GM19463 (cell line): ENCODE results near the gene PACSIN1.

Source experiments
- ATAC-seq: cut with Tn5 transposase; IDR thresholded peaks from one replicate; pipeline ENCODE4 v1.9.1; 2021; ENCODE audit warnings: mild to moderate bottlenecking, moderate library complexity; ENCODE audit not compliant: unreplicated experiment

The PACSIN1 gene

GRCh38 chr6:34526992-34527728, 61.3 kb downstream of the PACSIN1 start:
- peak; percentile 97 for ATAC-seq

- ATAC-seq = no peak
Measured at GRCh38 chr6:34527751-34528670, 62.1 kb downstream of the PACSIN1 start.

- ATAC-seq = no peak
Measured at GRCh38 chr6:34528996-34529664, 63.3 kb downstream of the PACSIN1 start.

- no peak for ATAC-seq
Measured at GRCh38 chr6:34529665-34530327, 63.9 kb downstream of the PACSIN1 start.

GRCh38 chr6:34530753-34531365, 65.0 kb downstream of the PACSIN1 start:
- ATAC-seq = no peak

DNA sequence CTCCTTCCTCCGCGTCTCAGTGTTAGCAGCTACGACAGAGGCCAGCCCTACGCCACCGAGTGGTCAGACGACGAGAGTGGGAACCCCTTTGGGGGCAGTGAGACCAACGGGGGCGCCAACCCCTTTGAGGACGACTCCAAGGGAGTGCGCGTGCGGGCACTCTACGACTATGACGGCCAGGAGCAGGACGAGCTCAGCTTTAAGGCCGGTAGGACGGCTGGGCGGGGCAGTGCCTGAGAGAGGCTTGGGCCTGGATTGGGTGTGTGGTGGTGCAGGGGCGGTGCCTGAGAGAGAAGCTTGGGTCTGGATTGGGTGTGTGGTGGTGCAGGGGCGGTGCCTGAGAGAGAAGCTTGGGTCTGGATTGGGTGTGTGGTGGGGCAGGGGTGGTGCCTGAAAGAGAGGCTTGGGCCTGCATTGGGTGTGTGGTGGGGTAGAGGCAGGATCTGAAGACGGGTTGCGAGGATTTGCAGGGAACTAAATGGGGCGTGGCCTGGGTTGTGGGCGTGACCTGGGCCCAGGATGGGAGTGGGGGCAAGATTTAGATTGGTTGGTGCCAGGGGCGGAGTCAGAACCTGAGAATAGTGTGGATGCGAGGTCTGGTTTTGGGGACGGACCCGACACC, 65.8 kb downstream of the PACSIN1 start:
- no peak for ATAC-seq

- no peak for ATAC-seq
Measured at GRCh38 chr6:34532230-34532629, 66.4 kb downstream of the PACSIN1 start.

DNA sequence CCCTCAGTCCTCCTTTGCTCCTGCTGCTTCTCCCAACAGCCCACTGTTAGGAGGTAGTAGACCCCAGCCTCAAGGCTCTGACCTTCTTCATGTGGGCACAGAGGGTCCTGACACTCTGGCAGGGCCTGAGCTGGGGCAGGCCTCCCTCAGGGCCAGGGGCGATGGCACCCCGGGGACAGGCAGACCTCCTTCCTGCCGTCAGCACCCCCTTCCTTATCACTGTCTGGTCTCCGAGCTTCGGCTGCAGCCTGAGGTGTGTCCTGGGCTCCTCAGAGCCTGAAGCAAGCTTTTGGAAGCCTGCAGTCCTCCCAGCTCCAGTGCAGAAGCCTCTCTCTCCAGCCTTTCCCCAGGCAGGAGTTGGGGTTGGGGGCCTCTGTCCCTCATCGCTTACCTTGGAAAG, 68.3 kb downstream of the PACSIN1 start:
- ATAC-seq = no peak

- ATAC-seq = no peak
Measured at GRCh38 chr6:34534656-34535055, 68.8 kb downstream of the PACSIN1 start.

DNA sequence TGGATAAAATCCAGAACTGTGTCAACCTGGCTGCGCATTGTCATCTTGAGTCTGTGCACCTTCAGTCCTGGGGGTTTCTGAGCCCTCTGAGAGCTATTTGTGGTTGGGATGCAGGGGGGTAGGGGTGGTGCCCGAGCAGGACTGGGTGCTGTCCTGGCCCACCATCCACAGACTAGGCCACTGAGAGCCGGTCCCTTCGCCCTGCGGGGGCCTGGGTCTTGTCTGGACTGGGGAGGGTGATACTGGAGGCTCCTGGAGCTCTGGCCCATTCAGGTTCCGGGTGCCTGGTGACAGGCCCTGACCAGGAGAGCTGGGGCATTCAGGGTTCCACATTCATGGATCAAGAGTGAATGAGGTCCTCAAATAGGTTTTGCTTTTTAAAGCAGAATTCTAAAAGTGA, 69.3 kb downstream of the PACSIN1 start:
- no peak for ATAC-seq

GRCh38 chr6:34535646-34536045, 69.8 kb downstream of the PACSIN1 start:
- no peak for ATAC-seq

GRCh38 chr6:34536251-34536958, 70.5 kb downstream of the PACSIN1 start:
- no peak for ATAC-seq

- no peak for ATAC-seq
Measured at GRCh38 chr6:34536959-34537848, 71.3 kb downstream of the PACSIN1 start.

- no peak for ATAC-seq
Measured at GRCh38 chr6:34537922-34538550, 72.2 kb downstream of the PACSIN1 start.

DNA sequence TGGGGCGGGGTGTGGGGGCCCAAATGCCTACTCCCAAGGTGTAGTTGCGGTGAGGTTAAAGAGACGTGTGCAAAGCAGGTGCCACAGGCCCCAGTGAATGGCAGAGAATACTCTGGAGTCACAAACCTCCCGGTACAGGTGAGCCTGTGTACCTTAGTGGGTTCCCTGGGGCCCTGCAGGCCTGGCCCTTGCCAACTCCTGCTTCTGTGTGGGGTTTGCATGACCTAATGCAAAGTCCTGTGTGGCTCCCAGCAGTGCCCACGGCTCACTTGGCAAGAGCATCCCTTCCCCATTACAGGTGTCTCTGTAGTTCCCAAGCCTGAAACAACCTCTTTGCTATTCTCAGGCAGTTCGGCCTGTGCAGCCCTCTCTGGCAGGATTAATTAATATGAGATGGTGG, 72.7 kb downstream of the PACSIN1 start:
- ATAC-seq = no peak

DNA sequence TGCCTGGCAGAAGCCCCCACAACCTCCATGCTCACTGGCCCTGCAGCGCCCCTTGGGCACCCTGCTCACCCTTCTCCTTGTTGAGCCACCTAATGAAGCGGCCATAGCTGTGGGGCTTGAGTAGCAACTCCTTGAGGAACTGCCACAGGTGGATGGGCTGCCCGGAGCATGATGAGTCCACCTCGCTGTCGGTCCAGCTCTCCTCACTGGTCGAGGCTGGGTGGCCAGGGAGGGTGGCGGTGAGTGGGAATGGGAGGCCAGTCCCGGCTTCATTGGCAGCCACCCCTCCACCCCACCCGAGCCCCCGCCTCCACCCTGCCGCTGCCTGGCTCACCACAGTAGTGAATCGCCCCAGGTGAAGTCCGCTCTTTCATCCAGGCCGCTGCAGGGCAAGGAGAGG, 73.3 kb downstream of the PACSIN1 start:
- no peak for ATAC-seq

DNA sequence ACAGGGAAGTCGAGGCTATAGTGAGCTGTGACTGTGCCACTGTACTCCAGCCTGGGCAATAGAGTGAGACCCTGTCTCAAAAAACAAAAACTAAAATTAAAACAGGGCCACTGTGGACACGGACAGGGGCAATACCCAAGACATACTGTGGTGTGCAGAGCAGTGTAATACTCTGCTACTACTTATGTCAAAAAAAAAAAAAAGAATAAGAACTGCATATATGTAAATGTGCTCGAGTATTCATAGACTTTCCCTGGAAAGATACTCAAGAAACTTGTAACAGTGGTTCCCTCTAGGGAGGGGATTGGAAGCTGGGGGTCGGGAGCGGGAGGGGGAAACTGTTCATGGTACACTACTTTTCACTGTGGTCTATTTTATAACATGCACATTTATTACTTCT, 74.3 kb downstream of the PACSIN1 start:
- no peak for ATAC-seq

DNA sequence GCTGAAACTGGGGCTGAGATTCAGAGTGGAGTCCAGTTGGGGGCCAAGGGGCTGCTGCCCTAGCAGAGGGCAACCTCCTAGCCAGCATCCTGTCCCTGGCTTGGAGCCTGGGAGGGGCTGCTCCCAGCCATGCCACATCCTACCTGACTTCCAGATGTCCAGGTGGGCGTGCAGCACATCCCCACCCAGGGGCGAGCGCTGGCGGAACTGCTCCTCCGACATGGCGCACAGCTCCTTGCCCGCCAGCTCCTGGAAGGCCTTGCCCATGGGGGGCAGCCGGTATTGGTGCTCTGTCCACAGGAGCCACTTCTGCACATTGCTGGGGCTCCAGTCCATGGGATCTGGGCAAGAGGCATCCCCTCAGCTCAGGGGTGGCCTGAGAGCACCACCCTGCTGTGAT, 75.0 kb downstream of the PACSIN1 start:
- ATAC-seq = no peak
